Measurements from ENCODE around the gene CABP2.
"Not testable (repeated sequence)": the region's sequence is repeated elsewhere in the genome, so short reads cannot be mapped to it uniquely, and the experiment has no call there.

Gene CABP2

DNA sequence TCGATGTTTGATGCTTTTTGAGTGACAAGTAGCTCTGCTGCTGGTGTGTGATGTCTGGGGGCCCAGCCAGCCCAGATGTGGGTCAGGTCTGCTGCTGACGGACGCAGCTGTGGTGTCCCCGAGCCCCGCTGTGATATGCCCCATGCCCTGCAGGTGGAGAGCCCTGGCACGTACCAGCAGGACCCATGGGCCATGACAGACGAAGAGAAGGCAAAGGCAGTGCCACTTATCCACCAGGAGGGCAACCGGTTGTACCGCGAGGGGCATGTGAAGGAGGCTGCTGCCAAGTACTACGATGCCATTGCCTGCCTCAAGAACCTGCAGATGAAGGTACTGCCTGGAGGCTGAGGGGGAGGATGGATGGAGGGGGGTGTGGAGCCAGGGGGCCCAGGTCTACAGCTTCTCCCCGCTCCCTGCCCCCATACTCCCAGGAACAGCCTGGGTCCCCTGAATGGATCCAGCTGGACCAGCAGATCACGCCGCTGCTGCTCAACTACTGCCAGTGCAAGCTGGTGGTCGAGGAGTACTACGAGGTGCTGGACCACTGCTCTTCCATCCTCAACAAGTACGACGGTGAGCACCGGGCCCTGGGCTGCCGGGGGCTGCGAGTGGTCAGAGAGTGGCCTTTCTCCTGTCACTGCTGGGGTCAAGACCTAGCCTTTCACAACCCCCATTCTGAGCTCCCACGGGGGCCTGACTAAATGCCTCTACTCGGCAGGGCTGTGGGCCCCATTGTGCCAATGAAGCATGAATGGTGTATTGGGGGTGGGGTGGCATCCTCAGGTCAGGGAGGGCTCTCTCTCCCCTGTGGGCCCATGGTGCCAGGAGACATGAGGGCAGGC is 33.1 kb downstream of the CABP2 start:
- TF ChIP-seq TCF4 (CRISPR knock-in tag; IDR thresholded peaks at IDR 0.05; ENCODE audit: borderline replicate concordance) (no peak), SNAI2 (CRISPR knock-in tag; IDR thresholded peaks at IDR 0.05) (no peak), BACH2 (CRISPR knock-in tag; IDR thresholded peaks at IDR 0.05; ENCODE audit: borderline replicate concordance) (no peak), ZNF8 (CRISPR knock-in tag; IDR thresholded peaks at IDR 0.05) (no peak), ARNTL (CRISPR knock-in tag; IDR thresholded peaks at IDR 0.05; ENCODE audit: borderline replicate concordance, low read depth) (no peak), PATZ1 (CRISPR knock-in tag; IDR thresholded peaks at IDR 0.05; ENCODE audit: borderline replicate concordance) (no peak), GLIS3 (CRISPR knock-in tag; IDR thresholded peaks at IDR 0.05) (no peak), ZNF70 (CRISPR knock-in tag; IDR thresholded peaks at IDR 0.05) (no peak), POU6F1 (CRISPR knock-in tag; IDR thresholded peaks at IDR 0.05; ENCODE audit: borderline replicate concordance, low read depth) (no peak), OSR1 (CRISPR knock-in tag; IDR thresholded peaks at IDR 0.05) (no peak), ZC3H10 (CRISPR knock-in tag; IDR thresholded peaks at IDR 0.05) (no peak), ZNF565 (CRISPR knock-in tag; conservative IDR thresholded peaks at IDR 0.05; ENCODE audit: low read depth) (no peak), ESRRG (CRISPR knock-in tag; IDR thresholded peaks at IDR 0.05) (no peak), ZFP30 (CRISPR knock-in tag; IDR thresholded peaks at IDR 0.05) (no peak), ZFP3 (CRISPR knock-in tag; IDR thresholded peaks at IDR 0.05) (no peak)
- TF ChIP-seq, protein P1, sequence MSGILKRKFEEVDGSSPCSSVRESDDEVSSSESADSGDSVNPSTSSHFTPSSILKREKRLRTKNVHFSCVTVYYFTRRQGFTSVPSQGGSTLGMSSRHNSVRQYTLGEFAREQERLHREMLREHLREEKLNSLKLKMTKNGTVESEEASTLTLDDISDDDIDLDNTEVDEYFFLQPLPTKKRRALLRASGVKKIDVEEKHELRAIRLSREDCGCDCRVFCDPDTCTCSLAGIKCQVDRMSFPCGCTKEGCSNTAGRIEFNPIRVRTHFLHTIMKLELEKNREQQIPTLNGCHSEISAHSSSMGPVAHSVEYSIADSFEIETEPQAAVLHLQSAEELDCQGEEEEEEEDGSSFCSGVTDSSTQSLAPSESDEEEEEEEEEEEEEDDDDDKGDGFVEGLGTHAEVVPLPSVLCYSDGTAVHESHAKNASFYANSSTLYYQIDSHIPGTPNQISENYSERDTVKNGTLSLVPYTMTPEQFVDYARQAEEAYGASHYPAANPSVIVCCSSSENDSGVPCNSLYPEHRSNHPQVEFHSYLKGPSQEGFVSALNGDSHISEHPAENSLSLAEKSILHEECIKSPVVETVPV (CRISPR knock-in tag; IDR thresholded peaks at IDR 0.05) = no peak

GRCh38 chr11:67489203-67489884 is 33.9 kb downstream of the CABP2 start:
- no peak for ATAC-seq
- TF ChIP-seq ZNF70 (CRISPR knock-in tag; IDR thresholded peaks at IDR 0.05) (no peak), ZNF8 (CRISPR knock-in tag; IDR thresholded peaks at IDR 0.05) (no peak), ZC3H10 (CRISPR knock-in tag; IDR thresholded peaks at IDR 0.05) (no peak), ARNTL (CRISPR knock-in tag; IDR thresholded peaks at IDR 0.05; ENCODE audit: borderline replicate concordance, low read depth) (no peak), ZFP3 (CRISPR knock-in tag; IDR thresholded peaks at IDR 0.05) (no peak), ISL1 (CRISPR knock-in tag; IDR thresholded peaks at IDR 0.05) (no peak), GLIS3 (CRISPR knock-in tag; IDR thresholded peaks at IDR 0.05) (no peak), BACH2 (CRISPR knock-in tag; IDR thresholded peaks at IDR 0.05; ENCODE audit: borderline replicate concordance) (no peak), RARB (CRISPR knock-in tag; IDR thresholded peaks at IDR 0.05) (no peak)

More for the DNA sequence above, 33.1 kb downstream of the CABP2 start:
- no peak; the same call in 2 of the 3 replicates for ATAC-seq

GRCh38 chr11:67486481-67487195 is 36.6 kb downstream of the CABP2 start:
- TF ChIP-seq SNAI2 (CRISPR knock-in tag; IDR thresholded peaks at IDR 0.05) (no peak), OSR1 (CRISPR knock-in tag; IDR thresholded peaks at IDR 0.05) (no peak), ZNF565 (CRISPR knock-in tag; conservative IDR thresholded peaks at IDR 0.05; ENCODE audit: low read depth) (no peak), PATZ1 (CRISPR knock-in tag; IDR thresholded peaks at IDR 0.05; ENCODE audit: borderline replicate concordance) (no peak), ARNTL (CRISPR knock-in tag; IDR thresholded peaks at IDR 0.05; ENCODE audit: borderline replicate concordance, low read depth) (no peak), ZNF70 (CRISPR knock-in tag; IDR thresholded peaks at IDR 0.05) (no peak), ZNF8 (CRISPR knock-in tag; IDR thresholded peaks at IDR 0.05) (no peak), TSHZ2 (CRISPR knock-in tag; IDR thresholded peaks at IDR 0.05) (no peak)
- ATAC-seq = no peak

DNA sequence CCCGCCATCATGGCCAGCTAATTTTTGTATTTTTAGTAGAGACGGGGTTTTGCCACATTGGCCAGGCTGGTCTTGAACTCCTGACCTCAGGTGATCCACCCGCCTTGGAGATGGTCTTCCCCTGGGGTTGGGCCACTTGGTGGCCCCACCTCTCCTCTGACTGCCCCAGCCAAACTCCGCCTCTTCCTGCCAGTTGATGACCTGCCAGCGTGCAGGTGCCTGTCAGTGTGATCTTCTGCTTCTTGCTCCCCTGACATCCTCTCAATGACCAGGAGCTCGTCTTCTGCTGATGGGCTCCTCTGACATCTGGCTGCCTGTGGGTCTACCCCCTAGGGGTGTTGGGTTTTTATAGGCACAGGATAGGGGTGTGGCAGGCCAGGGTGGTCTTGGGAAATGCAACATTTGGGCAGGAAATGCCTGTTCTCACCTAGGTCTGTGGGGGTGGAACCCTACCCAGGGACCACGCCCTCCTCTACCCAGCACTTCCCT is 37.3 kb downstream of the CABP2 start:
- not testable (repeated sequence) for ATAC-seq
